A549 treated with RU486 at 1 μM for 4 hours (cell line): Measurements from ENCODE around the gene ZP1. TPM values are rescaled to one million over a fixed set of nuclear protein-coding genes. Genes with fewer than 3 reads are reported as not detected.

Source experiments
- total RNA-seq: library from RNA; stranded (reverse); fragments of 200-300 nt; extraction: Qiagen RNA extraction; gene quantifications from 5 replicates; pipeline ENCODE4 v1.2.3, GENCODE V29; 2022; ENCODE audit warnings: low read depth

Gene ZP1, protein sequence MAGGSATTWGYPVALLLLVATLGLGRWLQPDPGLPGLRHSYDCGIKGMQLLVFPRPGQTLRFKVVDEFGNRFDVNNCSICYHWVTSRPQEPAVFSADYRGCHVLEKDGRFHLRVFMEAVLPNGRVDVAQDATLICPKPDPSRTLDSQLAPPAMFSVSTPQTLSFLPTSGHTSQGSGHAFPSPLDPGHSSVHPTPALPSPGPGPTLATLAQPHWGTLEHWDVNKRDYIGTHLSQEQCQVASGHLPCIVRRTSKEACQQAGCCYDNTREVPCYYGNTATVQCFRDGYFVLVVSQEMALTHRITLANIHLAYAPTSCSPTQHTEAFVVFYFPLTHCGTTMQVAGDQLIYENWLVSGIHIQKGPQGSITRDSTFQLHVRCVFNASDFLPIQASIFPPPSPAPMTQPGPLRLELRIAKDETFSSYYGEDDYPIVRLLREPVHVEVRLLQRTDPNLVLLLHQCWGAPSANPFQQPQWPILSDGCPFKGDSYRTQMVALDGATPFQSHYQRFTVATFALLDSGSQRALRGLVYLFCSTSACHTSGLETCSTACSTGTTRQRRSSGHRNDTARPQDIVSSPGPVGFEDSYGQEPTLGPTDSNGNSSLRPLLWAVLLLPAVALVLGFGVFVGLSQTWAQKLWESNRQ
- 0.15 to 0.58 TPM (median 0.21 TPM) in 4 of 5 replicates, not detected in the other for total RNA-seq

DNA sequence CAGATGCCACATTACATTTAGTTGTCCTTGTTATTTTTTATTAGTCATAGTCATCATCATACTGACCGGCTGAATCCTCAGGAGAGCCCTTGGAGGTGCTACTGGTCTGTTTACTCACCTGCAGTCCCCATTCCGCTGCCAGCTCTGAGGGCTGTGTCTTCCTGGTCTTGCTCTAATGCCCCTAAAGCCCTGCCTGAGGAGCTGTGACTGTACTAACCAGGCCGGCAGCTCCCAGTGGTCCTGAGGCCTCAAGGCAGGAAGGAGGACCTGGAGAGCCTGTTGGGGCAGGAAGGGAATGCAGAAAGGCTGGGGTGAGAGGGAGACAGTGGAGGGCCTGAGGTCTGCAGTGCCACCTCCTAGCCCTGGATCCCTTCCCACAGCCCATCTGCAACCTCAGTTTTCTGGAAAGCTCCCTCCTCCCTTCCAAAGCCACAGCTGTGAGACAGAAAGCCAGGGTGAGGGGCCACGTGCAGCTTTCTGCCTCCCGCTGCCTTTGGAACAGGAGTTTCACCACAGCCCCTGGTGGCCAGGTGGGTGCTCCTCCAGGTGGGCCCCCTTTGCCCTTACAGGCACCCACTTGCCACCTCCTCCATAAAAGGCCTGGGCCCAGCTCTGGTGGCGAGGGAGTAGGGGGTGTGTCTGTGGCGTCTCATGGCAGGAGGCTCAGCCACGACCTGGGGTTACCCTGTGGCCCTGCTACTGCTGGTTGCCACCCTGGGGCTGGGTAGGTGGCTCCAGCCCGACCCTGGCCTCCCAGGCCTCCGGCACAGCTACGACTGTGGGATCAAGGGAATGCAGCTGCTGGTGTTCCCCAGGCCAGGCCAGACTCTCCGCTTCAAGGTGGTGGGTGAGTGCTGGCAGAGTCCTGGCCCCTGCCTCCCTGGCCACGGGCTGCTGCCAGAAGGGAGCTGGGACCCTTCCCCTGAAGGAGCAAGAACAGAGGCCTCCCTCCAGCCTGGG is at the start of gene ZP1:
Gene ZP1, plus strand, starts transcription at position 632 of the 960 bp plus-strand sequence. Its CDS starts 20 bp downstream, at position 652.

DNA sequence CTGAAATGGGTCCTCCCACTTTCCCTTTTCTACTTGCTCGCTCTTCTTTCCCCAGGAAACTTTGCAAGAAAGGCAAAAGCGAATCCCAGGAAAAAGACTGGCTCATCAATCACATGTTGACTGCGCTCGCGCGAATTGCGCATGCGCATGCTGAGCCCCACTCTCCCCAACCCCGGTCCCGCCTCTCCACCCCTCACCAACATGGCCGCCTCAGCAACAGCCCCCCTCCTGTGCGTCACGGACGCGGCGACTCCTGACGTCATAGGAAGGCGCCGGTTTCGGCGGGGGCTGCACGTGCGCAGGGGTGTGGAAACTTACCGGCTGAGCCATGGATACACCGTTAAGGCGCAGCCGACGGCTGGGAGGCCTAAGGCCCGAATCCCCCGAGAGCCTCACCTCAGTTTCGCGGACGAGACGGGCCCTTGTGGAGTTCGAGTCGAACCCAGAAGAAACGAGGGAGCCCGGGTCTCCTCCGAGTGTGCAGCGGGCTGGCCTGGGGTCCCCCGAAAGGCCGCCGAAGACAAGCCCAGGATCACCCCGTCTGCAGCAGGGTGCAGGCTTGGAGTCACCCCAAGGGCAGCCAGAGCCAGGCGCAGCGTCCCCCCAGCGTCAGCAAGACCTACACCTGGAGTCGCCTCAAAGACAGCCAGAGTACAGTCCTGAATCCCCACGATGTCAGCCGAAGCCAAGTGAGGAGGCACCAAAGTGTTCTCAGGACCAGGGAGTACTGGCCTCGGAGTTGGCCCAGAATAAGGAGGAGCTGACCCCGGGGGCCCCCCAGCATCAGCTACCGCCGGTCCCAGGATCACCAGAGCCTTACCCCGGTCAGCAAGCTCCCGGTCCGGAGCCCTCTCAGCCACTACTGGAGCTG is 25.3 kb upstream of the ZP1 start, which contains the start of gene CCDC86:
Gene CCDC86, plus strand, starts transcription at position 317 of the 871 bp plus-strand sequence. Its CDS starts 12 bp downstream, at position 329.

DNA sequence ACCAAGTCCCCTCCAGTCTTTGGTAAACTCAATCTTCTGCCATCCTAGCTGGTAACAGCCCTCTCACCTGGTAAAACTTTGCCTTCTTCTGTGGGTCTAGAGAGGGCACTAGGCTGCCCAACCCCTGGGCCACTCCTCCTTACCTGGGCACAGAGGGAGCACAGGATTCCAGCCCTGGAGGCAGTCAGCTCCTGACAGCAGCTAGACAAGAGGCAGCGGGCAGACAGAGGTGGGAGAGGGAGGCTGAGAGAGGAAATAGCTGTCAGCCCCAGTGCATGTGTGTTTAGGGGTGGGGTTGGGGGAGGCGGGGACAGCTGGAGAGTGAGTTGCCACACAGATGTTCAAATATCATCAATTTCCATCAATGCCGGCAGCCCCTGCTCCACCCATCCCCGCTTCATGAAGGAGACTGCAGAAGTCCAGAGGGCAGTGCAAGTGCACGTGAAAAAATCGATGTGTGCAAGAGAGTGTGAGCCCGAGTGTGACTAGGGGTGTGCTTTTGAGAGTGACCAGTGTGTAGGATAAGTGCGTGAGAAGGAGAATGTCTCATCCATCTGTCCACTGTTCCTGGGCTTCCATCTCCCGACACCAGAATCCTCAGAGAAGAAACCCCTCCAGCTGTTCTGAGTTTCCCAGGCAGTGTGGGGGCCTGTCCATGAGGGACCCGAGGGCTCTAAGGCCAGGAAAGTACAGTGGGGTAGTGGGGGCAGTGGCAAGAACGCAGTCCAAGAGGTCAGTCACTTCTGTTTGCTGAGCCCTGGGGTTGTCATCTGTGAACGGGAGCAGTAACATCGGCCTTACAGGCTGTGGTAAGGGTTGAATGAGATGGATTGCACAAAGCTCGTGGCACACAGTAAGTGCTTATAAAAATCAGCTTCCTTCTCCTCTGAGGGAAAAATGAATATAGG is 11.4 kb upstream of the ZP1 start, which contains the start of gene PTGDR2:
Gene PTGDR2, minus strand, starts transcription at position 225 of the 908 bp plus-strand sequence. CDS start 2,228 bp downstream, outside the sequence.

DNA sequence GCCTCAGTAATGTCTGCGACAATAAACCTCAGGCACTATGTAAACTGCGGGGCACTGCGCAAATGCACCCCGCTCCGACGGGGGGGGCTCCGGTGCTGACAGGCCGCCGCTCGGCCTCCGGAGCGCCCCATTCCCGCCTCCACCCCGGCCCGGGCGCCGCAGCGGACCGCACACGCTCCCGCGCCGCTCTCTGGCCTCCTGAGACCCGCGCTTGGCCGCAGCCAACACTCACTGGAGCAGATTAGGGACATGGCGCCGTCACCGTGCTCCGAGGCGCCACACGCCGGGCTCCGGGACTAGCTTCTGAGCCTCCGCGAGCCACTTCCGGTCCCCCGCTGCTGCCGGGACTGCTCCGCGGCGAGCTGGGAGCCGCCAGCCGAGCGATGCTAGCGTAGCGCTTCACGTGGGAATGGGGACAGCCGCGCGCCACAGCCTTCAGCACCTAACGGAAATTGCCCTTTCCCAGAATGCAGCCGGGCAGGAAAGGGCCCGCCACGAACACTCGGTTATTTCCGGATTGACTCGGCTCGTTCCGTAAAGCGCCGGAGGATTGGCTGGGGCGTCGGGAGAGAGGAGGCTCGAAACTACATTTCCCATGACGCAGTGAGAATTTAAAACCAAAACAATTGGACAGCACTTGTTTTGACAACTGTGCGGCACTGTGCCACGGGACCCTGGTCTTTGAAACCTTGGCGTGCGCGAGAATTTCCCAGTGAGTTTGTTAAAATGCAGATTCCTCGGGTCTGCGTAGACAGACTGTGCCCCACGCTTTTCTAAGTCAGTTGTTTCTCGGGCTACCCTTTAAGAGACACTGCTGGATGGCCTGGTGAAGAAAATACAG is 39.0 kb downstream of the ZP1 start, which contains the start of gene PRPF19:
Gene PRPF19, minus strand, starts transcription at position 454 of the 841 bp plus-strand sequence. Its CDS starts 203 bp downstream, at position 251.

DNA sequence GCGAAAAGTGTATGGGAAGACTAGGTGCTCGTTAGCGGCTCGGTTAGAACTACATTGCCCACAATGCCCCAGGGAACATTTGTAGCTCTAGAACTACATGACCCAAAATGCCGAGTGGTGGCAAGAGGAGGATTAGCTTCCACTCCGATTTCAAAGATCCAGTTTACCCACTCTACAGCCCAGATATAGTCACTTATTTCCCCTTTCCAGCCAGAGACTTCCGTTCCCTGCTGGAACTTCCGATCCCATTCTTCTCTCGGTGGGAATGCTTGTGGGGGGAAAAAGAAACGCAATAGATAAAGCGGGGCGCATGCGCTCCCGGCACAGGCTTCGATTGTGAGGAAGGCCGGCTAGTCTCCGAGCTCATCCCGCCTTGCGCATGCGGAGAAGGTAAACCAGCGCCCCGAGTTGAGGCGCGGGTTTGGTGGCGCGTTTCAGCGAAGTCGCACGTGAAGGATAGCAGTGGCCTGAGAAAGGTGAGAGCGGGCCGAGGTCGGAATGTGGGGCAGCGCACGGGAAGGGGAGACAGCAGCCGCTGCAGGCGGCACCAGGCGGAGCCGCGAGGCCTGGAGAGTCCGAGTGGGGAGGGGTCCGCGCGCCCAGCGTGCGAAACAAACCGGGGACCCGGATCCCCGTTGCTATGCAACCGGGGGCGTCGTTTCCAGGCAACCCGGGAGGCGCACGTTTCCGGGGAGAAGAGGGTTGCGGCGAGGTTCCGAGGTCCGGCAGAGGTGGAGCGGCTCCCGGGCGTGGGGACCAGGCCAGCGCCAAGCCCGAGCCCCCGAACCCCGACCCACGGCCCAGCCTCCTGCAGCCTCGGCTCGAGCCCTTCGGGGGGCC is 46.7 kb downstream of the ZP1 start, which contains the start of gene TMEM109:
Gene TMEM109, plus strand, starts transcription at position 366 of the 840 bp plus-strand sequence. CDS start 5,536 bp downstream, outside the sequence.

DNA sequence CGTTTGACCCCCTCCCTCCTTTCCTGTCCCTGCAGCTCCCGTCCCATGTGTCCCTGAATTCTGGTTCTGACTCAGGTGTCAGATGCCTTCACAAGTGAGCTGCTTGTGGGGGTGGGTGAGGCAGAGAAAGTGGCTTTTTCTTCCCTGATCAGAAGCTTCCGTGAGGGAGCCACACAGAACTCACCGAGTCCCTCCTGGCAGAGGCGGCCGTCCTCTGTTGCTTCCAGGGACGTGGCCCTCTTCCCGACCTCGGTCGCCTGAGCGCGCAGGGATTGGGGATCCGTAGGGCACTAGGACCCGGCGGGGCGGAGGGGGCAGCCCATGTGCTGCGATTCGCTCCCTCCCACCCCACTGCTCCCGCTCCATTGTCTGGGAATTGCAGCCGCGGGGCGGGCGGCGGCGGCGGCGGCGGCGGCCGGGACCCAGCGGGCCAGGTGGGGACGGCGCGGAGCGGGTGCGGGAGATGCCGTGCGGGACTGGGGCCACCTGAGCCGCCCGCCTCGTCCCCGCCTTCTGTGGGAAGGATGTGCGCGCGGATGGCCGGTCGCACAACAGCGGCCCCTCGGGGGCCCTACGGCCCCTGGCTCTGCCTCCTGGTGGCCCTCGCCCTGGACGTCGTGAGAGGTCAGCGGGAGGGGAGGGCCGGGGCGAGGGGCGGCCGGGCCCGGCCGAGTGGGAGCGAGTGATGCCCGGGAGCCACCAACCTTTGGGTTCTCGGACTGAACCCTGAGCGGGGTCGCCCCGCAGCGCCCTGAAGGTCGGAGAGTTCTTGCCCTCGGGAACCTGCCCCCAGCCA is 57.0 kb downstream of the ZP1 start, which contains the start of gene TMEM132A:
Gene TMEM132A, plus strand, starts transcription at position 351 of the 796 bp plus-strand sequence. Its CDS starts 174 bp downstream, at position 525.

Other genes starting within 250 kb of the ZP1 start
- gene MS4A8, start 167.9 kb upstream of the ZP1 start, total RNA-seq: not detected in 5 replicates
- not detected in 5 replicates for gene MS4A18, start 142.8 kb upstream of the ZP1 start, total RNA-seq
- not detected in 5 replicates for gene MS4A15, start 110.7 kb upstream of the ZP1 start, total RNA-seq
- not detected in 5 replicates for gene MS4A10, start 82.2 kb upstream of the ZP1 start, total RNA-seq
- gene CCDC86, start 25.4 kb upstream of the ZP1 start, total RNA-seq: 84.9 to 115 TPM (median 101 TPM) in 5 replicates
- gene PTGDR2, start 11.6 kb upstream of the ZP1 start, total RNA-seq: 0.05 to 0.06 TPM (median 0.06 TPM) in 3 of 5 replicates, not detected in the others
- gene PRPF19, start 39.0 kb downstream of the ZP1 start, total RNA-seq: 159 to 198 TPM (median 187 TPM) in 5 replicates
- gene TMEM109, start 46.6 kb downstream of the ZP1 start, total RNA-seq: 93.9 to 131 TPM (median 121 TPM) in 5 replicates
- gene TMEM132A, start 56.9 kb downstream of the ZP1 start, total RNA-seq: 103 to 179 TPM (median 165 TPM) in 5 replicates
- gene SLC15A3, start 84.6 kb downstream of the ZP1 start, total RNA-seq: not detected in 5 replicates
- gene CD6, start 104.1 kb downstream of the ZP1 start, total RNA-seq: 0.08 to 0.18 TPM (median 0.13 TPM) in 3 of 5 replicates, not detected in the others
- gene CD5, start 234.9 kb downstream of the ZP1 start, total RNA-seq: 0.02 TPM in 1 of 5 replicates, not detected in the others